CD4-positive, alpha-beta T cell treated with Interleukin-17A for 1 hour (primary cell): ENCODE results near the gene PRTG.
"Not testable (repeated sequence)": the region's sequence is repeated elsewhere in the genome, so short reads cannot be mapped to it uniquely, and the experiment has no call there.

ENCODE experiments used
- DNase-seq: peaks from one replicate; pipeline ENCODE4 v3.0.0-alpha.2; 2020

PRTG gene

DNA sequence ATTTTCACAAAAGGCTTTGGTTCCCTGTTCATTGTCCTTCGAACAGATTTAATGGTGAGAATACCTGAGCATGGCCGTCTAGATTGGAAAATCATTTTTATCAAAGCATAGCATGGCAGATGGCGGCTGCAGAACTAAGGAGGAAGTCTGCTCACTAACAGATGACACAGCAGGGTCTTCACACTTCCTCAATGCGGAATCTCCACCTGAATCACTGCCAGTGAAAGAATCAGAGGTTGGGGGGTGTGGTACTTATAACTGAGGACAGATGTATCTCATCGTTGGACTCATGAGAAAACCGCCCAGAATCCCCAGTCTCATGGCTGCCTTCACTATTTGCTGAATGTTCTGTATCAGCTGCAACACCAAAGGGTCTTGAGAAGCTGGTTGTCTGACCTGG lies 123.2 kb downstream of the PRTG start:
- DNase-seq: no peak

DNA sequence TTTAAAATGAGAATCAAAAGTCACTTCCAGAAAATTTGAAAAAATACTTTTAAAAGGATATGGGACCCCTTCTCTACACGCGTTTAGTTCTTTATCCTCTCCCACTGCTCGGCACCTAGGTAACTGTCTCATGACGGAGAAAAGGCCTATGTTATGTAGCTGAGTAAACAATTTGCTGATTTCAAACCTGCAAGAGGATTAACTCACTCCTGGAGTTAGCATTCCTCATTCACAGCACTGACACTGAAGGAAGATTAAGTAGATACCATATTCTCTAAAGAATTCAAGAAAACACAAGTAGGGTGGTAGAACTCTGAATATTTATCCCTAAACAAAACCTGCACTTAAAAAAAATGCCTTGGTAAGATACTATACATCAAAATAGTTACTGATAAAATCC lies 124.6 kb downstream of the PRTG start:
- no peak for DNase-seq

GRCh38 chr15:55615445-55615844 lies 127.5 kb downstream of the PRTG start:
- DNase-seq: no peak

- DNase-seq: no peak
Measured at GRCh38 chr15:55613727-55614126, 129.2 kb downstream of the PRTG start.

DNA sequence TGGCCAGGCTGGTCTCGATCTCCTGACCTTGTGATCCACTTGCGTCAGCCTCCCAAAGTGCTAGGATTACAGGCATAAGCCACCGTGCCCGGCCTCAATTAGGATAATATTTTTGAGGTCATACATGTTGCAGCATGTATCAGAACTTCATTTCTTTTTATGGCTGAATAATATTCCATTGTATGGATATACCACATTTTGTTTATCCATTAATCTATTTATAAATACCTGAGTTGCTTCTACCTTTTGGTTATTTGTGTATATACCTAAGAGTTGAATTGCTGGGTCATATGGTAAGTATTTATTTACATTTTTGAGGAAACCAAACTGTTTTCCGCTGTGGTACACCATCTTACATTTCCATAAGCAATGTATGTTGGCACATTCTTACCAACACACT lies 136.7 kb downstream of the PRTG start:
- no peak for DNase-seq

- no peak for DNase-seq
Measured at GRCh38 chr15:55601374-55601773, 141.6 kb downstream of the PRTG start.

GRCh38 chr15:55599439-55599838 lies 143.5 kb downstream of the PRTG start:
- no peak for DNase-seq

DNA sequence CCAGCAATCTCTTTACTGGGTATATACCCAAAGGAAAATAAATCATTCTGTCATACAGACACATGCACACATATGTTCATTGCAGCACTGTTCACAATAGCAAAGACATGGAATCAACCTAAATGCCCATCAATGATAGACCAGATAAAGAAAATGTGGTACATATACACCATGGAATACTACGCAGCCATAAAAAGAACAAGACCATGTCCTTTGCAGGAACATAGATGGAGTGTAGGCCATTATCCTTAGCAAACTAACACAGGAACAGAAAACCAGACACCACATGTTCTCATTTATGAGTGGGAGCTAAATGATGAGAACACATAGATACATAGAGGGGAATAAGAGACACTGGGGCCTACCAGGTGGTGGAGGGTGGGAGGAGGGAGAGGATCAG lies 149.9 kb downstream of the PRTG start:
- DNase-seq: not testable (repeated sequence)

GRCh38 chr15:55590788-55591187 lies 152.2 kb downstream of the PRTG start:
- DNase-seq: no peak

- DNase-seq: no peak
Measured at GRCh38 chr15:55589287-55589686, 153.7 kb downstream of the PRTG start.

GRCh38 chr15:55588815-55589115 lies 154.2 kb downstream of the PRTG start:
- DNase-seq: no peak

DNA sequence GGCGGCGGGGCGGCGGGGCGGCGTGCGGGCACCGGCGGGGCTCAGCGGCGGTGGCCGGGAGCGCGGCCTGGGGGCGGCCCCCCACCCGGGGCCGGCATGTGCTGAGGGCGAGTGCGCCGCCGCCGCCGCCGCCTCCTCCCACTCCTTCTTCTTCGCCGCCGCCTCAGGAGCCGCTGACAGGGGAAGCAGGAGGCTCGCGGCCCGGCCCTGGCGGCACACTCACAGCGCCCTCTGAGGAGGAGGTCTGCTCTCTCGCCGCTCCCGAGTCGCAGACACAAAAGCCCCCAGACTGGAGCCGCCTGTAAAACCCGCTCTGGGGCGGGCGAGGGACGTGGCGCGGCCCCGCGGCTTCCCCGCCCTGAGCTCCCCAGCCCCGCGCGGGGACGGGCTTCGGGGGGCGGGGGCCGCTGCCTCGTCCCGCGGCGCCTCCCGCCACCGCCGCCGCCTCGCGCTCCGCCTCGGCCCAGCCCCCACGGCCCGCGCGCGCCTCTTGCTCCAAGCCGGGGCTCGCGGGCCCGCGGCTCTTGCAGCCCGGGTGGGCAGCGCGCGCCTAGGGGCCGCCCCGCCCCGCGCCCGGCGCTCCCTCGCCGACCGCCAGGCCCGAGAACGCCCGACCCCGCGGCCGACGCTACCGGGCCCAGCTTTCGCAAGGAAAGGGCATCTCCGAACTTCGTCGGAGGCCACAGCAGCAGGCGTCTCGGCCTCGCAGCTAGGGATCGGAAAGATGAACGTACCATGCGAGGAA lies 154.7 kb downstream of the PRTG start, which contains the start of gene PYGO1:
Gene PYGO1 (minus strand): TSS at position 276 of the 745 bp plus-strand sequence. CDS start 462 bp downstream, outside the sequence.
- DNase-seq: peak; percentile 18

- no peak for DNase-seq
Measured at GRCh38 chr15:55587321-55588069, 155.5 kb downstream of the PRTG start.

GRCh38 chr15:55586808-55587207 lies 156.1 kb downstream of the PRTG start:
- no peak for DNase-seq

DNA sequence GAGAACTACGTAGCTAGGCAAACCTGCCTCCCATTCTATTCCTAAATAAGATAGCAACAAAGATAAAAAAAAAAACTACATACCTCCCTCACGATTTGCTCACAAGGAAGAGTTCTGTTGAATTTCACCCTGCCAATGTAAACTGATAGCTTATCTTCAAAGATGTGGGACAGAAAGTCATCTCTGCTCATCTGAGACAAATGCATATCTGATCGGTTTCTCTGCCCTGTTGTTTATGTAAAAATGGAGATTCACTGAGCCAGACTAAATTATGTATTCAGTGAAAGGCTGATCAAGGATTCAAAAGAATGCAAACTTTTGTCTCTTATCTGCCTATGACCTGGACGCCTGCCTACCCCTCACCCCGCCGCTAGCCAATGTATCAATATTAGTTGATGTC lies 166.0 kb downstream of the PRTG start:
- no peak for DNase-seq

- no peak for DNase-seq
Measured at GRCh38 chr15:55574096-55574495, 168.9 kb downstream of the PRTG start.

- DNase-seq: no peak
Measured at GRCh38 chr15:55573224-55573623, 169.7 kb downstream of the PRTG start.

DNA sequence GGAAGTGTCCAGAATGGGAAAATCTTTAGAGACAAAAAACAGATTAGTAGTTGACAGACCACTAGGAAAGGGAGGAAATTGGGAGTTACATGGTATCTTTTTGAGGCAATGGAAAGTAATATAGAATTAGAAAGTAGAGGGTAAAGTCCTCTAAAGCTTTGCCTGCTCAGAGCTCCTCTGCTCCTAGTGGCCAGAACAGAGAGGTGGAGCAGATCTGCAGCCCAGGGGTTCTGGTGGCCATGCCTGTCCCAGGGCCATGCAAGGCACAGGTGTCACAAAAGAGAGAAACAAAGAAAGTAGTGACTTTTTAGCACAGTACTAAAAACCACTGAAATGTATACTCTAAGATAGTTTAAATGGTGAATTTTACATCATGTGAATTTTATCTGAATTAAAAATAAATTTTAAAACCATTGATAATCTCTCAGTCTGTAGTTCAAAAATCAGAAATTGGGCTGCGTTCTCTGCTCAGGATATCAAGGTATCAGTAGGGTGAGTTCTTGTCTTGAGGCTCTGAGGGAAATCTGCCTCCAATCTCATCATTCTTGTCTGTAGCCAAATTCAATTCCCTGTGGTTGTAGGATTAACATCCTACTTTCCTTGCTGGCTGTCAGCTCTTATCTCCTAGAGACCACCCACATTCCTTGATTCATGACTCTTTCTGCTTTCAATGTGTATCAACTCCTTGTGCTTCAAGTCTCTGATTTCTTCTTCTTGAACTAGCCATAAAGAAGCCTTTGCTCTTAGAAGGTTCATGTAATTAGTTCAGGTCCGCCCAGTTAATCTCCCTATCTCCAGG lies 178.4 kb downstream of the PRTG start:
- no peak for DNase-seq

GRCh38 chr15:55562601-55563000 lies 180.4 kb downstream of the PRTG start:
- DNase-seq: no peak
